ENCODE results near the gene MYL5. TPM values are rescaled to one million over a fixed set of nuclear protein-coding genes. Genes with fewer than 3 reads are reported as not detected.
"Not testable (repeated sequence)": the region's sequence is repeated elsewhere in the genome, so short reads cannot be mapped to it uniquely, and the experiment has no call there.

MYL5 gene
- total RNA-seq, 1 donor from 2014 or later = 14.4 TPM

DNA sequence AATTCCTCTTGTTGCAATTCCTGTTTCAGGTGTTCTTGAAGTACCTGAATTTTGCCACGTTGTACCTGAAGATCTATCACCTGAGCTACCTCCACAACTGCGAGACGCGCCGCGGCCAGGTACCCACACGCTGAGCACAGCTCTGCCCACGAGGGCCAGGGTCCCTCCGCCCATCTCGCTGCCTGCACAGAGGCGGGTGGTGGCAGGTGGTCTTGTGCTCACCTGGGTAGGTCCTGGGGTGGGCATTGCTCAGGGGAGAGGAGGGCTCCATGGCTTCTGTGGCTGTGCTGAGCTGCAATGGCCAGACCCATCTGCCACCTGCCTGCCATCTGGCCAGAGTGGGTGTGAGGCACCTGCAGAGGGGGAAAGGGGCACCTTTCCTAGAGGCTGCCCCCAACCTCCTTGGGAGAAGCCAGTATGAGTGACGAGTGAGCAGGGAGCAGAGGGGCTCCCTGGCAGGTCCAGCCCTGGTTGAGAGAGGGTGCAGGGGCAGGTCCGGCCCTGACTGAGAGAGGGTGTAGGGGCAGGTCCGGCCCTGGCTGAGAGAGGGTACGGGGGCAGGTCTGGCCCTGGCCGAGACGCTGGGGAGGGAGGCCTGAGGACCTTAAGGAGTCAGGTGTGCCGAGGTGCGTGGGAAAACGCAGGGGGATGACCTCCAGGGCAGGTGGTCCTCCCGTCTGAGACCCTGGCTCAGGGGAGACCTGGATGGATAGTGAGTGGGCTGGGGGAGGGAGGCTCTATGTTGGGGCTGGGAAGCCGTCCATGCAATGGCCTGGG lies 38.3 kb upstream of the MYL5 start:
- DNase-seq (ENCODE audit: extremely low read depth, low read depth, low spot score) = no peak

DNA sequence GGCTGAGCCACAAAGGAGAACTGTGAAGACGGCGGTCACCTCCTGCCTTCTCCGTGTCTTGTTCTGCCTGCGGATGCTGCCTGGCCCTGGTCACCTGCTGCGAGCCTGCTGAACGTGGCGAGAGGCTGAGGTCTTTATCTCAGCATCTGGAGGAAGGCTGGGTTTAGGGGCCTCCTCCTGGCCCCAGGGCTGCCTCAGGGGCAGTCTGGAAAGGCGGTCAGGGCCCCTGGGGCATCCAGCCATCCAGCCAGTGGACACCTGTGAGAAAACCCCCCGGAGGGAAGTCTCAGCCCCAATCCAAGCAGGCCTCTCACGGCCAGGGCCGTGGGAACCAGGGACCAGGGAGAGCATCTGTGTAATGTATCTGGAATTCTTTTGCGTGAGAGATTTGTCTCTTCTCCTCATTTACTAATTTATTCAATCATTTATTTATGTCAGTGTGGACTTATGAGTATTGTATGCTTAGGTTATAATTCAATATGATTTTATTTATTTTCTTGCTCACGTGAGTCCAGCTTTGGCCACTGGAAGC lies 37.6 kb upstream of the MYL5 start:
- DNase-seq (ENCODE audit: extremely low read depth, low read depth, low spot score) = no peak

DNA sequence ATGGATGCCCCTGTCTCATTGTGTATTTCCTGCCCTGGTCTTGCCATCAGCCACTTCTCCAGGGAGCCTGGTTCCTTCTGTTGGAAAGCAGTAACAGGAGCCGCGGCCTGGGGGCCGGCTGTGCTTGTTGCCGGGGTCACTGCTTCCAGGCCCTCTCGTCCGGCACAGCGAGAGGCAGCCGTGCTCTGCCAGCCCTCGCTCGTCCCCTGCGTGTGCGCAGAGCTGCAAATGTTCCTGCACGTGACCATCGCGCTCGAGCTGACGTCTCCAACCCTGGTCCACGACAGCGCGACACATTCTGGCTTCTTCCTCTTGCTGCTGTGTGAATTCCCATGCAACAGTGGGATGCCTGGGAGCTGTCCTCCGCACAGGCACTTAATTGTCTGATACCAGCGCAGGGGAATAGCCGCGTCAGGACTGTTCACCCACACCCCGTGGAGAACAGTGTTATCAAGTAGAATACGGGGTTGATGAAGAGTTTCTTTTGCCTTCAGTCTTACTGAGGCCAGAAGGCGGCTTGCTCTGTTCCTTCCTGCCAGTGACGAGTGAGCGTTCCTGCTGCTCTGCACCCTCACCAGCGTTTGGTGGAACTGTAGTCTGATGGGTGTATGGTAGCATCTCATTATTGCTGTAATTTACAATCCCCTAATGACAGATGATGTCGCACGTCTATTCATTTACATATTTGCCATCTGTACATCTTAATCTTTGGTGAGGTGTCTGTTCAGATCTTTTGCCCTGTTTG lies 36.6 kb upstream of the MYL5 start:
- DNase-seq (ENCODE audit: extremely low read depth, low read depth, low spot score) = no peak

DNA sequence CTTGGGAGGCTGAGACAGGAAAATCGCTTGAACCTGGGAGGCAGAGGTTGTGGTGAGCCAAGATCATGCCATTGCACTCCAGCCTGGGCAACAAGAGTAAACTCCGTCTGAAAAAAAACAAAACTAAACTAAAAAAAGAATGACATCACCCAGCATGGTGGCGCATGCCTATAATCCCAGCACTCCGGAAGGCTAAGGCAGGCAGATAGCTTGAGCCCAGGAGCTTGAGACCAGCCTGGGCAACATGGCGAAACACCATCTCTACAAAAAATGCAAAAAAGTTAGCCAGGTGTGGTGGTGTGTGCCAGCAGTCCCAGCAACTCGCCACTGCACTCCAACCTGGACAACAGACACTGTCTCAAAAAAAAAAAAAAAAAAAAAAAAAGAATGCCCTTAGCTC lies 32.0 kb upstream of the MYL5 start:
- not testable (repeated sequence) for DNase-seq (ENCODE audit: extremely low read depth, low read depth, low spot score)

DNA sequence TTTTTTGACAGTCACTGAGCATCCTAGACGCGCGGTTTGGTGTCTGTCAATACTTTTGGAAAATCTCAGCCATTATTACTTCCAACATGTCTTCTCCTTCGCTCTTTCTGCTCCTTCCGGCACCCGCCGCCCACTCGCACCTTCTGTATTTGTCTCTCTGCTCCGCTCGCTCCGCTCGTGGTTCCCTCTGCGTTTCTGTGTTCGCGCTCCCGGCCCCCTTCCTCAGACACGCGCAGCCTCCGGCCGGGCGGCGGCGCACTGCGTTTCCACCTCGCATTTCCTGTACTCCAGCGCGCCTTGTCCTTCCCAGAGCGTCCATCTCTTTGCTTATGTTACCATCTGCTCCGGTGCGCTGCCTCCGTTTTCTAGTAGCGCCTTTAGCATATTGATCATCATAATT lies 27.9 kb upstream of the MYL5 start:
- DNase-seq (ENCODE audit: extremely low read depth, low read depth, low spot score) = no peak

DNA sequence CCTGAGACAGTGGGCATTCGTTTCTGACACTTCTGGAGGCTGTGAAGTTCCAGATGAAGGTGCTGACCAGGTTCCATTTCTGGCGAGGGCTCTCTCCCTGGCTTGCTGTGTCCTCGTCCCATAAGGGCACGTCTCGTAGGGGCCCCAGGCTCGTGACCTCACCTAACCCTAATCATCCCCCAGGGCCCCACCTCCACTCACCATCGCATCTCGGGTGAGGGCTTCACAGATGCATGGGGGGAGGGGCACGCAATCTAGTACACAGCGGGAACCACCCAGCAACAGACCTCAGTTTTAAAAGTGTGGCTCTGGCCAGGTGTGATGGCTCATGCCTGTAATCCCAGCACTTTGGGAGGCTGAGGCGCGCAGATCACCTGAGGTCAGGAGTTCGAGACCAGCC lies 26.9 kb upstream of the MYL5 start:
- DNase-seq (ENCODE audit: extremely low read depth, low read depth, low spot score) = no peak

DNA sequence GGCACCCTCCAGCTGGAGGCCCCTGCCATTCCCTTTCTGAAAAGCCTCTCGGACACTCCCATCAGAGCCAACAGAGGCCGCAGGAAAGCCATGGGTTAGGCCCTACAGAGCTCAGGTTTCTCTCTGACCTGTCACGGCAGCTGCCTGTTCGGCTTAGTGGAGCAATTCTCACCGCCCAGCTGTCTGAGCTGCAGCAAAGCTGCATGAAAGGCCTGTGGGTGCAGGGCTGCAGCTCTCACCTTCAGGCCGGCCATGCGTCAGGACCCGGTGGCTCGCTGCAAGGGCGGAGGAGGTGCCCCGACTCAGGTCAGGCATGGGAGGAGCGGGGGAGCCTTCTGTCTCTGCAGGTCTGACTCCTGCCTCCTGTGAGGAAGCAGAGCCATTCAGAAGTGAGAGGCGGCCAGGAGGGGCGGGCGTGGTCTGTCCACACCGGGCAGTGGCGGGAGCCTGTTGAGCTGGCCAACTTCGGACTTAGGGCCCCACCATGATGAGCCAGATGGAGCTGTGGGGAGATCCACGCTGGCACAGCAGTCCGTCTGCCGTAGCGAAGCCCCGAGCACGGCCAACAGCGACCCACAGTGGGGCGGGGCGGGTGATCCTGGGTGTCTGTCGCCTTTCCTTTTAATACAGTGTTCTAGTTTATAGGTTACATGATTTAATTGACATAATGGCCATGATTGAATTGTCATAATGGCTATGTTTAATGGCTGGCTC lies 25.6 kb upstream of the MYL5 start:
- no peak for DNase-seq (ENCODE audit: extremely low read depth, low read depth, low spot score)

DNA sequence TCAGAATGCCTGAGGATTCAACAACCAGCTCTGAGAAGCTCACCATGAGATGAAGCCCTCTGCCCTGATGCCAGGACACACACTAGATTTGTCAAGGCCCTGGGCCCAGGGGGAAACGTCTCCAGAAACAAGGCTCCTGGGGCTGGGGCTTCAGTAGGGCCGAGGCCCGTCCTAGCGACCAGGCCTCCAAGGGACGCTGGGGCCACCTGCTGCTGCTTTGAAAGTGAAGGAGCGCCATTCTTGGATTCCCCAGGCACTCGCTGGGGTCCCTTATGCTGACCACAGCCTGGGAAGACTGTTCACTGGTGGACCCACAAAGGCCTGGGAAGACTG lies 25.1 kb upstream of the MYL5 start:
- no peak for DNase-seq (ENCODE audit: extremely low read depth, low read depth, low spot score)

DNA sequence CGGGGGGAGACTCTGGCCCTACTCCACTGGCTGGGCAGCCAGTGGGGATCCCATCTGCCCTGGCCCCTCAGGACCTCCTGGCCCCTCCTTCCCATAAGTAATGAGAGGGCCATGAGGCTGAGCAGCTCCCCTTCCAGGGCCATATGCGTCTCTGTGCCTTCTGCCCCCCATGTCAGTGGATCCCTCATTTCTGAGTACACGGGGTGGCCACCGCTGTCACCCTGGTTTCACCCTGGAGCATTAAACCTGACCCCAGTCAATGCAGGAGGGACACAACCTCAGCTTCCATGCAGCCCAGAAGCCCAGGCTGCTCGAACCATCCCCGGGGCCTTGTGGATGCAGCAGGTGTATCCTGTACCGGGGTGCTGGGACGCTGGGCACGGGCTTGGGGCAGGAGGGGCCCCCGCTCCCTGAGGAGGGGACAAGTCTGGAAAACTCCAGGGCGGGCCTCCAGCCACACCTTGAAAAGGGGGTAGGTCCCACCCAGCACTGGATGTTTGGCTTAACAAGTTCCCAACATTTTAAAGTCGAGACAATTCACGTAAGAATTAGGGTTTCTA lies 24.5 kb upstream of the MYL5 start:
- no peak for DNase-seq (ENCODE audit: extremely low read depth, low read depth, low spot score)

DNA sequence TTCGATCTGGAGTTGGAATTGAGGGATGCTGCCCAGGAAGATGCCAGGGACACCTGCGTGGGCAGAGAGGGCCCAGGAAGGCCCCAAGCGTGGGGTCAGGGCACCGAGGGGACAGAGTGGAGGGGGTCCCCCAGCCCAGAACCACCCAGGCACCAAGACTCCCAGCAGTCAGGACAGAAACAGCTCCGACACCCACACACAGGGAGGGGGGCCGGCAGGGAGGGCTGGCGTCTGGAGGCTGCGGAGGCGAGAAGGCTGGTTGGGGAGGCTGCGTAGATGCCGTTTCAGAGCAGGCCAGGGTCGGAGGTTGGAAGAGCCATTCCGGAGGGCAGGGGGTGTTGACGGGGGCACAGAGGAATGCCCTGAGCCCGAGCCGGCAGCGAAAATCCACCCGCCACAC lies 23.9 kb upstream of the MYL5 start:
- no peak for DNase-seq (ENCODE audit: extremely low read depth, low read depth, low spot score)

DNA sequence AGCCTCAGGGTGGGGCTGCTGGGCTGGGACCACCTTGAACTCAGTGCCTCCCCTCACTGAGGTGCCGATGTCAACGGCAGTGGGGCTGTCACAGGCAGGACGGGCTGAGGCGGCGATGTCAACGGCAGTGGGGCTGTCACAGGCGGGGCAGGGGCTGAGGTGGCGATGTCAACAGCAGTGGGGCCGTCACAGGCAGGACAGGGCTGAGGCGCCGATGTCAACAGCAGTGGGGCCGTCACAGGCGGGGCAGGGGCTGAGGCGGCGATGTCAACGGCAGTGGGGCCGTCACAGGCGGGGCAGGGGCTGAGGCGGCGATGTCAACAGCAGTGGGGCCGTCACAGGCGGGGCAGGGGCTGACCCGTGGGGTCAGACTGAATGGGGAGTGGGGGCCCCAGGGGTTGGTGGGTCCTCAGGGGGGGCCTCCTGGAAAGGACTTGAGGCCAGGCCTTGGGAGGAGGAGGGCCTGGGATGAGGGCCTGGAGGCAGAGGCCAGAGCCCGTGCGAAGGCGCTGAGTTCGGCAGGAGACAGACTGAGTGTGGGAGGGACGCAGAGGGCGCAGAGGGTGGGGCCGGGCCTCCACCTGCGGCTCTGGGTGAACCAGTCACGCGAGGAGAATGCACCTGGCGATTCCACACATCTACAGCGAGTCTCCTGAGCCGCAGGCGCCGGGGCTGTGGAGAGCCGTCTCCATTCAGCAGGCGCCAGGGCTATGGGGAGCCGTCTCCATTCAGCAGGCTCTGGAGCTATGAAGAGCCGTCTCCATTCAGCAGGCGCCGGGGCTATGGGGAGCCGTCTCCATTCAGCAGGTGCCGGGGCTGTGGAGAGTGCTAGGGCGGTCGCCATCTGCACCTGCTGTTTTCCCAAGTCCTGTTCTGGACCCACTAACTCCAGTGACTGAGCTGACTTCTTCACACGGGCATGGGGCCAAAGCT lies 23.1 kb upstream of the MYL5 start:
- DNase-seq (ENCODE audit: extremely low read depth, low read depth, low spot score) = no peak

DNA sequence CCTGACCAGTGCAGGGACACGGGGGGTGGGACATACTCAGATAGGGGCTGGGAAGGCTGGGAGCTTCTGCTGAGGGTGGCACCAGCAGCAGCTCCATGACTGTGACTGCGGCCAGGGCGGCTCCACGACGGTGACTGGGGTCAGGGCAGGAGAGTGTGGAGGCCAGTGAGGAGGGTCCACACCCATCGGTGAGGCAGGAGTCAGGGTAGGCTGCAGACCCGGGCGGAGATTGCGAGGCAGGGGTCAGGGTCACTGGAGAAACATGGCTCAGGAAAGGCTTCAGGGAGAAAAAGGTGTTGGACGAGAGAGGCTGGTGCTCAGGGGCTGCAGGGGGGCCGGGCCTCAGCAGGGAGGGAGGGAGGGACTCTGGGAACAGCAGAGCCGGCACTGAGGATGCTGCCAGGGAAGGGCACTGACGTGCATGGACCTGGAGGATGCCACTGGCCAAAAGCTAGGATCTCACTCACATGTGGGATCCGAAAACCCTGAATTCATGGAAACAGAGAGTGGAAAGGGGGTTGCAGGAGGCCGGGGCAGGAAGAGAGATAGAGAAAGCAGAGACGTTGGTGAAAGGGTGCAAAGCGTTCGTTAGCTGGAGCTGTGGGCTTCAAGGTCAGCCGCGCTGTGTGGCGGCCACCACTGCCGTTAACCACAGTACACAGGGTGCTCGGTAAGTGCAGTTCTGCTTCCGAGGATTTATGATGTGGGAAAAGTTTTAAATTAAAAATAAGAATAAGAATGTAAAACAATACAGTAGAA lies 22.3 kb upstream of the MYL5 start:
- DNase-seq (ENCODE audit: extremely low read depth, low read depth, low spot score) = no peak

DNA sequence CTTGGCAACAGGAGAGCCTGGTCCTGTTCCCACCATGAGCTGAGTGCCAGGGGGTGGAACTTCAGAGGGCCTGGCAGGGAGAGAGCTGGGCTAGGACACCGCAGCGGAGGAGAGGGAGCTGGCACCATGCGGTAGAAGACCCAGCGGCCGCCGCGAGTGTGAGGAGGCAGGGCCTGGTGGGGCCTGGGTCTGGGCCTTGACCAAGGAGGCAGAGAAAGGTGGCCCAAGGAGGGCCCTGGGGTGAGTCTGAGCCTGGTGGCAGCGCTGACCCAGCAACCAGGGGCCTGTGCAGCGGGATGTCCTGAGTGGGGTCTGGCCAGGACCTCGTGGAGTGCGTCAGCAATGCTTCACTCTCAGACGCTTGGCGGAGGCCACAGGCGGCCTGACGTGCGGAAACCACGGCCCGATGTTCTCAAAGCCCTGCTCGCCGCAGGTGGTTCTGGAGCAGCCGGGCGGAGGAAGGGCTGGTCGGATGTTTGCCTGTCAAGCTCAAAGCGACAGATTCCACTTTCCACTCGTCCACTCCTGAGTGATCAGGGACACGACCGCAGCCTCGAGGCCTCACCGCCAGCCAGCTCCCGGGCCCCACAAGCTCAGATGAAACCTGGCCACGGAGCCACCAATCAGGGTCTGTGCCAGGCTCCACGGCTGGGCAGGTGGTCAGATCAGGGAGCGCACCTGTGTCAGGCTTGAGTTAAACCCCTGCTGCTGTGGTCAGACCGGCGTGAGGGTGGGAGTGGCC lies 21.1 kb upstream of the MYL5 start:
- no peak for DNase-seq (ENCODE audit: extremely low read depth, low read depth, low spot score)

DNA sequence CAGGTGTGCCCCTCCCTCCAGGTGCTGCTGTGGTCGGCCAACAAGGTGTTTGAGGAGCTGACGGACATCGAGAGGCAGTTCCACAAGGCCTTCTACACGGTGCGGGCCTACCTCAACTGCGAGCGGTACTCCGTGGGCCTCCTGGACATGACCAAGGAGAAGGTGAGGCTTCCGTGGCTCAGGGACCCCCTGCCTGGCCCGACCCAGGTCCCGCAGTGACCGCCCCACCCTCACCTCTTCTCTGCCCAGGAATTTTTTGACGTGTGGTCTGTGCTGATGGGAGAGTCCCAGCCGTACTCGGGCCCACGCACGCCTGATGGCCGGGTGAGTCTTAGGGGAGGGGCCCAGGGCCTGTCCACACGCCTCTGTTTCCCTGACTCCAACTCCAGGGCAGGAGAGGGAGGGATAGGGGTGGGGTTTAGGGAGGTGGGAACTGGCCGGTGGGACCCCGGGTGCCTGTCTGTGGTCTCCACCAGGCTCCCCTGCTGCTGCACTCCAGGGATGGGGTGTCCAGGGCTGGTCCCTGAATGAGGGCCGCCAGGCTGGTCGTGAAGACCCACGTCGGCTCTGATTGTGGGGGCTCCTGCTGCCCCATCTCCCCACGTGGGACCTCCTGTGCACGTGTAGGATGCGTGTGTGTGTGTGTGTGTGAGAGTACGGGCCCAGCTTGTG lies 20.4 kb upstream of the MYL5 start:
- no peak for DNase-seq (ENCODE audit: extremely low read depth, low read depth, low spot score)

DNA sequence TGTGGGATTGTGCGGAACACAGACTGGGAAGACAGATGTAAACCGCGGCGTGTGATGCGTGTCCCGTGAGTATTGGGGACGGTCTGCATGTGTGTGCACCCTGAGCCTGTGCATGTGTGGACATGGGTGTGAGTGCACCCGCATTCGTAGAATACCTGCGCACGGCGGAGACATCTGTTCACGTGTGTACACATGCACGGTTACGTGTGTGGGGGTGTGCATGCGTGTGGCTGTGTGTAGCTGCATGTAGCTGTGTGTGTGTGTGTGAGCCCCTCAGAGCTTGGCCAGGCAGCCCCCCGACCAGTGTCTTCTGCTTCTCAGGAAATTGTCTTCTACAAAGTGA lies 19.9 kb upstream of the MYL5 start:
- DNase-seq (ENCODE audit: extremely low read depth, low read depth, low spot score) = no peak

DNA sequence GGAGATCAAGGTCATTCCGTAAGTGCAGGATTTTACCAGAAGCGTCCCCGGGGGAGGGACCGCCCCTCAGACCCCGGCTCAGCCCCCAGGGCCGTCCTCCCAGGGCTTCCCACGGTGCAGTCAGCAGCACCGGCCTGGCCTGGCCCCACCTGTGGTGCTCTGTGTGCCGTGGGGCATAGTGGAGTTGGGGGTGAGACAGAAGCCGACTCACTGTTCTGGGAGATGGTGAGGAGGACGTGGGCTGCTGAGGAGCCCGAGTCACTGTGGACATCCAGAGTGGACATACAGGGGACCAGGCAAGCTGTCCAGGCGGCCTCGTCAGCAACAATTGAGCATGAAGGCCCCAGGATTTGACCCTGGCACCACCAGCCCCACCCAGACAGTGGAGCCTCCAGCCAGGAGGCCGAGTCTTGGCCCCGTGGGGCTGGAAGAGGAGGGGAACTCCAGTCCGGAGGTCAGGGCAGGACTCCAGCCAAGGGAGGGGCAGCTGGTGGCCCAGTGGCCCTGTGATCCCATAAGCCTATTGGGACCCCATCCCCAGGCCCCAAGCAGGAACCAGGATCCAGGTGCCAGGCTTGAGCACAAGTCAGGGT lies 19.4 kb upstream of the MYL5 start:
- DNase-seq (ENCODE audit: extremely low read depth, low read depth, low spot score) = no peak

DNA sequence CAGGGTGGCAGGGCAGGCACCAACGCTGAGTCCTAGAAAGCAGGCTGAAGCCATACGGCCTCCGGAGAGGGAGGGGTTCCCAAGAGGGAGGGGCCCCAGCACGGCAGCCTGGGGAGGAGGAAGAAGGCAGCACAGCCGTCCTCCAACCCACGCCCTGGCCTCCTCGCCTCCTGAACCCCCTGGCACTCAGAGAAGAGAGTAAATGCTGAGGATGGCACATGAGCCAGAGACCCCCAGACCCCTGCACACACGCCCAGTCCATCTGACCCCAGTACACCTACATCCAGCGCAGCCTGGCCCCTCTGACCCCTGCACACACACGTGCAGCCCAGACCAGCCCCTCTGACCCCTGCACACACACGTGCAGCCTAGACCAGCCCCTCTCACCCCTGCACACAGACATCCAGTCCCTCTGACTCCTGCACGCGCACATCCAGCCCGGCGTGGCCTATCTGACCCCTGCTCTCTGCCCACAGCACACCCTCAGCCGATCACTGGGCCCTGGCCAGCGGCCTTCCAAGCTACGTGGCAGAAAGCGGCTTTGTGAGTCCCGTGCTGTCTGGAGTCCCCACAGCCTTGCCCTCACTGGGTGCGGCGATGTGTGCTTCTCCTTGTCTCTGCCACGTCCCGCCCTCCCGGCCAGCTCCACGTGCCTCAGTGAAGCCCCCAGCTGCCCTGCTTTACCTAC lies 18.7 kb upstream of the MYL5 start:
- no peak for DNase-seq (ENCODE audit: extremely low read depth, low read depth, low spot score)

Data from glomerular endothelial cell (primary cell).